ENCODE results near the gene DAB2IP.

Gene DAB2IP

DNA sequence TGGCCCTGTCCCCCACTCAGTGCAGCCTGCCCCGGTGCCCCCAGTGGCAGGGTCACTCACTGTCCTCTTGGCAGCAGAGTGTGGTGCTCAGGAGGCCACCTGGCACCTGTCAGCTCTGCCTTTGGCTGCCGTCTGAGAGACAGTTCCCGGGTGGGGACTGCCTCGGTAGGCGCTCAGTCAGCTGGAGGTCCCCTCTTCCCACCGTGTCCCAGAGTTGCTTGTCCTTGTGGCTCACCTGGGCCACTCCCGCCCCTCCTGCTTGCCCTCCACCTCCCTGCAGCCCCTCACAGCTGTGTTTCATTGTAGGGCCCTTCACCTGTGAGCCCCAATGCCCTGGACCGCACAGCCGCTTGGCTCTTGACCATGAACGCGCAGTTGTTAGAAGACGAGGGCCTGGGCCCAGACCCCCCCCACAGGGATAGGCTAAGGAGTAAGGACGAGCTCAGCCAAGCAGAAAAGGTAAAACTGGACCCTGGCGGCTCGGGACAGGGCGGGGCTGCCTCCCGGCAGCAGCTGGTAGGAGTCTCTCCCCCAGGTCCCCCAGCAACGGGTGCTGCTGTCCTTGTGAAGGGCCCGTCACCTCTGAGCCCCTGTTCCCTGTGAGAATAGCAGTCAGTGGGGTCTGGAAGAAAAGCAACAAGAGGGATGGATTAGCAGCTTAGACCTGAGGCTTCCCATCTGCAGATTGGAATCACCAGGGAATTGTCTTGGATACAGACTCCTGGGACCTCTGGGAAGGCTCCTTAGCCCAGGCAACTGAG is 122.7 kb downstream of the DAB2IP start:
- no peak for ATAC-seq (replicated peaks)
- peaks cover 0 to 5% of the 10 kb centered on the region in 2 donors for H3K27me3 Mint-ChIP-seq
- H3K36me3 Mint-ChIP-seq: no peaks in the 10 kb centered on the region
- H3K4me3 Mint-ChIP-seq: no peak overlapping the region
- no peaks in the 10 kb centered on the region for H3K4me1 Mint-ChIP-seq
- peaks cover 2 to 9% of the 10 kb centered on the region in 2 donors for H3K9me3 Mint-ChIP-seq
- H3K27ac Mint-ChIP-seq: no peak overlapping the region
- no peak for DNase-seq

DNA sequence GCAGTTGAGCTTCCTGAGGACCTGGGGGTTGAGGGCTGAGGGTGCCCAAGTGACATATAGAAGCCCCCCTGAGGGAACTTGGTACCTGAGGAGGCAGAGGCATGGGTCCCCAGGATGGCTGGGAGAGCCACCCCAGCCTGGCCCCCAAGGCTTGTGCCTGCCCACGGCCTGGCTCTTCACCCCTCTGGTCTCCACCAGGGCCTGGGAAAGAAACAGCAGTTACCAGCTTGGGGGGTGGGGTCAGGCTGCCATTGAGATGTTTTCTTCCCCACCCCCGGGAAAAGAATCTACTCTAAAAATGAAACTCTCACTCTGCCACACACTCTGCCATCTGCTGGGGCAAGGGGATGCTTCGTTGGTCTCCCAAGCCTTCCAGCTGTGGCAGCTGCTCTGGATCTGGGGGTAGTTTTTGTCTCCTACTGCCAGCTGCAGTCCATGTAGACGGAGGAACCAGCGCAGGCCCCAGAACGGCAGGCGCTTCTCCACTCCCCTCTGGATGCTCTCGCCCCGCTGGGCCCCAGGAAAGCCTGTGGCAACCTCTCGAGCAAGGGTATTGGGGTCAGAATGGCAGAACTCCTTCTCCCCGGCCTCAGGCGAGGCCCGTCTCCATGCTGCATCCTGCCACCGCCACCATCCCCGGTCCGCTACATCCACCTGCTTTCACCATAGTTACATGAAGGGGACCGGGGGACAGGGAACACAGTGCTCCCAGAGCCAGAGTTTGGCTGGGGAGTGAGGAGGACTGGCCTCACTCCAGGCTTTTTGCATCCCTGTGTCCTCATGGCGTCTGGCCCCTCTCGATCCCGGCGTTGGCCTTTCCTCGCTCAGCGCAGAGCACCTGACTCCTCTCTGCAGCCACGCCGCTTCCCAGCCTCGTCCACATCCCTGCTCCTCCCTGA is 123.5 kb downstream of the DAB2IP start:
- DNase-seq: no peak
- Mint-ChIP-seq H3K36me3 (no peaks in the 10 kb centered on the region), H3K27me3 (peaks cover 0 to 10% of the 10 kb centered on the region in 2 donors), H3K4me3 (no peak overlapping the region), H3K4me1 (no peaks in the 10 kb centered on the region), H3K27ac (no peak overlapping the region), H3K9me3 (peaks cover 2 to 9% of the 10 kb centered on the region in 2 donors)
- ATAC-seq (replicated peaks): no peak

- ATAC-seq (replicated peaks) (no peak), DNase-seq (no peak)
- H3K36me3 Mint-ChIP-seq: no peaks in the 10 kb centered on the region
- no peak overlapping the region for H3K27ac Mint-ChIP-seq
- no peak overlapping the region for H3K4me3 Mint-ChIP-seq
- H3K9me3 Mint-ChIP-seq: peaks cover 2 to 9% of the 10 kb centered on the region in 2 donors
- H3K27me3 Mint-ChIP-seq: peaks cover 0 to 16% of the 10 kb centered on the region in 2 donors
- H3K4me1 Mint-ChIP-seq: no peaks in the 10 kb centered on the region
These were observed 124.7 kb downstream of the DAB2IP start for GRCh38 chr9:121776001-121776738.

- DNase-seq: no peak
- H3K27ac Mint-ChIP-seq: no peak overlapping the region
- peaks cover 0 to 19% of the 10 kb centered on the region in 2 donors for H3K27me3 Mint-ChIP-seq
- no peaks in the 10 kb centered on the region for H3K4me1 Mint-ChIP-seq
- H3K9me3 Mint-ChIP-seq: peaks cover 2 to 9% of the 10 kb centered on the region in 2 donors
- no peaks in the 10 kb centered on the region for H3K36me3 Mint-ChIP-seq
- no peak overlapping the region for H3K4me3 Mint-ChIP-seq
- ATAC-seq (replicated peaks): no peak
These were observed 125.6 kb downstream of the DAB2IP start for GRCh38 chr9:121776739-121777637.

DNA sequence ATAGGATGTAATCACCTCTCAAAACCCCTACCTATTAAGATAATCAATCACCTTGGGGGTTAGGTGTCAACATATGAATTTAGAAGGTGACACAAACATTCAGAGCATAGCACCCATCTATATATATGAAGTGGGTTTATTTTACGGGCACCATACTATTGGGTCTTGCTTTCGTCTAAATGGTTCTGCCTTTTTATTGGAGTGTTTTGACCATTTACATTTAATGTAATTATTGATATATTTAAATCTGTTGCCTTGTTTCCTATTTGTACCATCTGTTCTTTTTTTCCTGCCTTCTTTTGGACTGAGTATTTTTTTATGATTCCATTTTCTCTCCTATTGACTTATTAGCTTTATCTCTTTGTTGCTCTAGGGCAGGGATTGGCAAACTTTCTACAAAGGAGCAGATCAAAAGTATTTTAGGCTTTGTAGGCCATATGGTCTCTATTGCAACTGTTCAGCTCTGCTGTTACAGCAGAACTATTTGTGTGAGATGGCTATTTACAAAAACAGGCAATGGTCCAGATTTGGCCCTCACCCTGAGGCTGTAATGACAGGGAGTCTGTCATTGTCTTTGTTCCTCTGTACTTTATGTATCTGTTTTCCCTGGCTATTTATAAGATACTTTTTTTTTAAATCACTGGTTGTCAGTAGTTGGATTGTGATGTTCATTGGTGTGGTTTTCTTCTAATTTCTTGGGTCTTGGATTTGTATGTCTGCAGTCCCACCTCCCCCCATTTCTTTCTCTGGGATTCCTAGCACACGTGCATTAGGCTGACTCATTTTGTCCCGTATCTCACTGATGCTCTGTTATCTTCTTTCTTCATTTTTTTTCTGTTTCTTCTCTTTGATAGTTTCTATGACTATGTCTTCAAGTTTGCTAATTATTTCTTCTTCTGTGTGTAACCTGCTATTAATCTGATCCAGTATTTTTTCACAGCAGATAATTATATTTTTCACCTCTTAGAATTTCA is 127.1 kb downstream of the DAB2IP start:
- H3K4me1 Mint-ChIP-seq: no peaks in the 10 kb centered on the region
- ATAC-seq (replicated peaks): no peak
- H3K27ac Mint-ChIP-seq: no peak overlapping the region
- DNase-seq: no peak
- H3K36me3 Mint-ChIP-seq: no peaks in the 10 kb centered on the region
- peaks cover 2 to 9% of the 10 kb centered on the region in 2 donors for H3K9me3 Mint-ChIP-seq
- peaks cover 0 to 19% of the 10 kb centered on the region in 2 donors for H3K27me3 Mint-ChIP-seq
- no peak overlapping the region for H3K4me3 Mint-ChIP-seq

DNA sequence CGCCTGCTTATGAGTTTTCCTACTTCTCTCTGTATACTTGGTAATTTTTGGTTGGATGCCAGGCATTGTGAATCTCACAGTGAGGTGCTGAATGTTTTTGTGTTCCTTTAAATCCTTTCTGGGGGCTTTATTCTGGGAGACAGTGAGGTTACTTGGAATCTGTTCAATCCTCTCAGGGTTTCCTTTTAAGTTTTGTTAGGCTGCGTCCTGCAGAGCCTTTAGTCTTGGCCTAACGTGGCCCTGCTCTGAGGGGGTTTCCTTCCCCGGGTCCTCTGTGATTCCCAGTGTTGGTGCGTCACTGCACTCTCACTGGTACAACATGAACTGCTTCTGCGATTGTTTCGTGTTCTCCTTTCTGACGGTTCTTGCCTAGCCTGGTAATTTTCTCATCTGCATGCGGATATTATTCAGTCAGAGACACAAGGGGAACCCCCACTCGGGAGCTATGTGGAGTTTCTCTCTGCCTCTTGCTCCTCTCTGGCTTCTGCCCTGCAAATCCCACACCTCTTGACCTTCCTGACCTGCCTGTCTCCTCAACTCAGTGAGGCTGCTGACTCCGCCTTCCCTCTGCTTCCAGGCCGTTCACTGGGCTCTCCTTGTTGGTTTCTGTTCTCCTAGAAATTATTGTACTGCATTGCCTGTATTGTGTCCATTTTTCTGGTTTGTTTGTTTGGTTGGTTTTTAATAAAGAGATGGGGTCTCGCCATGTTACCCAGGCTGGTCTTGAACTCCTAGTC is 128.1 kb downstream of the DAB2IP start:
- H3K36me3 Mint-ChIP-seq: no peaks in the 10 kb centered on the region
- peaks cover 2 to 9% of the 10 kb centered on the region in 2 donors for H3K9me3 Mint-ChIP-seq
- no peaks in the 10 kb centered on the region for H3K4me1 Mint-ChIP-seq
- H3K27me3 Mint-ChIP-seq: peaks cover 0 to 19% of the 10 kb centered on the region in 2 donors
- no peak overlapping the region for H3K4me3 Mint-ChIP-seq
- DNase-seq (no peak), ATAC-seq (replicated peaks) (peak in 1 of 2 donors; percentile 65)
- no peak overlapping the region for H3K27ac Mint-ChIP-seq

GRCh38 chr9:121780177-121781040 is 129.0 kb downstream of the DAB2IP start:
- no peaks in the 10 kb centered on the region for H3K4me1 Mint-ChIP-seq
- no peak overlapping the region for H3K27ac Mint-ChIP-seq
- ATAC-seq (replicated peaks): no peak
- H3K36me3 Mint-ChIP-seq: no peaks in the 10 kb centered on the region
- no peak overlapping the region for H3K4me3 Mint-ChIP-seq
- peaks cover 2 to 9% of the 10 kb centered on the region in 2 donors for H3K9me3 Mint-ChIP-seq
- H3K27me3 Mint-ChIP-seq: peaks cover 0 to 18% of the 10 kb centered on the region in 2 donors
- no peak for DNase-seq

DNA sequence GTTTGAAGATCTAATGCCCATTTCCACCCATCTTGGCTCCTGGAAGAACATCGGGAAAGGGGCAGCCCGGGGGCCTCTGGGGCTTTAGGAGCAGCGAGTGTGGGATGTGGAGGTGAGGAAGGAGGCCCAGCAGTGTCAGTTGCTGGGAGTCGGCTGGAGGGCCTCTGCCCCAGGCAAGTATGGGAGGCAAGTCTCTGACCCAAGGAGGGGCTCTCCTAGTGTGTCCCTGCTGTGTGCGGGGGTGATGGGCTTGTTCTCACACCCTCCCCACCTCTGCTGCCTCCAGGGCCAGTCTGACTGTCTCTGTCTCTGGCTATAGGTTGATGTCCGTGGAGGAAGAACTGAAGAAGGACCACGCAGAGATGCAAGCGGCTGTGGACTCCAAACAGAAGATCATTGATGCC is 129.7 kb downstream of the DAB2IP start:
- no peaks in the 10 kb centered on the region for H3K36me3 Mint-ChIP-seq
- H3K27ac Mint-ChIP-seq: no peak overlapping the region
- no peak for ATAC-seq (replicated peaks)
- no peak for DNase-seq
- no peaks in the 10 kb centered on the region for H3K4me1 Mint-ChIP-seq
- H3K9me3 Mint-ChIP-seq: peaks cover 2 to 9% of the 10 kb centered on the region in 2 donors
- H3K27me3 Mint-ChIP-seq: peaks cover 0 to 14% of the 10 kb centered on the region in 2 donors
- no peak overlapping the region for H3K4me3 Mint-ChIP-seq

DNA sequence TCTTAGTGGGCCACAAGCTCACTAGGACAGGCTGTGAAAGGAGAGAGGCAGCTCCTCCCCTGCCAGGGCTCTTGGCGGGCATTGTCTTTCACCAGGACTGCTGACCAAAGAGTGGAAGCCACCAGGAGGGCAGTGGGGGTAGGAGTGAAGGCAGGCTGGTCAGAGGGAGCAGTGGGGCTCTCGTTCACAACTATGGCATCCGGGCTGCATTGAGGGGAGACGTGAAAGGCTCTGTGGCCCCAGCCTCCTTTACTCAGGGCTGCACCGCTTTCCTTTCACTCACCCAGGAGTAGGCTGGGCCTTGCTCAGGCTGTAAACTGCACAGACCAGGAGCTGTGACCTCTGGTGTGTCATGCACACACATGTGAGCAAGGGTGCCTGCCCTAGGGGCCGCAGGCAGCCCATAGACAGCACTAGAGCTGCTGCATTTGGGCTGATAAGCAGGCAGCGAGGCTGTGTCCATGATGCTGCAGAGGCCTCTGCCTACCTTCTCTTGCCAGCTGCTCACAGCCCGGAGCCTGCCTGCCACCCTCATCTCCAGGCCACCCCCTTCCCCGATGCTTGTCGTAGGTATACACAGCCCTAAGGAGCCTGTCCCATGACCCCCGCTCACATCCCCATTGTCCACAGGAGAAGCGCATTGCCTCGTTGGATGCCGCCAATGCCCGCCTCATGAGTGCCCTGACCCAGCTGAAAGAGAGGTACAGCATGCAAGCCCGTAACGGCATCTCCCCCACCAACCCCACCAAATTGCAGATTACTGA is 130.4 kb downstream of the DAB2IP start:
- Mint-ChIP-seq H3K9me3 (peaks cover 2 to 9% of the 10 kb centered on the region in 2 donors), H3K4me1 (no peaks in the 10 kb centered on the region), H3K27ac (no peak overlapping the region), H3K27me3 (peaks cover 3 to 20% of the 10 kb centered on the region in 2 donors), H3K36me3 (no peaks in the 10 kb centered on the region), H3K4me3 (no peak overlapping the region)
- no peak for ATAC-seq (replicated peaks)
- no peak for DNase-seq

- Mint-ChIP-seq H3K9me3 (peaks cover 2 to 9% of the 10 kb centered on the region in 2 donors), H3K36me3 (no peaks in the 10 kb centered on the region), H3K27me3 (peaks cover 3 to 27% of the 10 kb centered on the region in 2 donors), H3K4me1 (no peaks in the 10 kb centered on the region), H3K4me3 (no peak overlapping the region), H3K27ac (no peak overlapping the region)
- DNase-seq (no peak), ATAC-seq (replicated peaks) (no peak)
These were observed 131.2 kb downstream of the DAB2IP start for GRCh38 chr9:121782514-121783110.
